Loucy (cell line): Measurements from ENCODE around the gene USP11.

Experiments
- EZH2phosphoT487 ChIP-seq: fragments of 200-600 bp; IDR thresholded peaks from 2 replicates; pipeline ENCODE4 v1.6.1; 2018; ENCODE audit warnings: antibody characterized with exemption, mild to moderate bottlenecking, moderate library complexity, borderline replicate concordance
- TF ChIP-seq, protein P1 (sequence below): fragments of 200-600 bp; sonication (generic); conservative IDR thresholded peaks from 2 replicates; pipeline ENCODE4 v1.5.1; 2014; ENCODE audit warnings: mild to moderate bottlenecking, antibody characterized with exemption, low read length

DNA sequence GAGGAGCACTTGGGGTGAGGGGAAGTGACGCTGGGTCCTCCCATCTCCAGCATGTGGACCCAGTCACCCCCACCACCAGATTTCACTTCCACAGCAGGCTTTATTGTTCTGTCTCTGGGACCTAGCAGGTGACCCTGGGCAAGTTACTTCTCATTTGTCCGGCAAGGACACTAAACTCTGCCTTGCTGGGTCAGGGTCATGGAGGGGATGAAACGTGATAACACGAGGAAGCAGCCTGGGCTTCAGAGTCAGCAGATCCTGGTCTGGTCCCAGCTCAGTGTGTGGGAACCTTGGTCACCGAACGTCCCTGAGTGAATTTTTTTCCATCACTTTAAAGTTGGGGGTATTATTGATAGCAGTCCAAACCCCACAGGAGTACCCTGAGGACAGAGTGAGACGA lies 35.3 kb upstream of the USP11 start:
- TF ChIP-seq, protein P1, sequence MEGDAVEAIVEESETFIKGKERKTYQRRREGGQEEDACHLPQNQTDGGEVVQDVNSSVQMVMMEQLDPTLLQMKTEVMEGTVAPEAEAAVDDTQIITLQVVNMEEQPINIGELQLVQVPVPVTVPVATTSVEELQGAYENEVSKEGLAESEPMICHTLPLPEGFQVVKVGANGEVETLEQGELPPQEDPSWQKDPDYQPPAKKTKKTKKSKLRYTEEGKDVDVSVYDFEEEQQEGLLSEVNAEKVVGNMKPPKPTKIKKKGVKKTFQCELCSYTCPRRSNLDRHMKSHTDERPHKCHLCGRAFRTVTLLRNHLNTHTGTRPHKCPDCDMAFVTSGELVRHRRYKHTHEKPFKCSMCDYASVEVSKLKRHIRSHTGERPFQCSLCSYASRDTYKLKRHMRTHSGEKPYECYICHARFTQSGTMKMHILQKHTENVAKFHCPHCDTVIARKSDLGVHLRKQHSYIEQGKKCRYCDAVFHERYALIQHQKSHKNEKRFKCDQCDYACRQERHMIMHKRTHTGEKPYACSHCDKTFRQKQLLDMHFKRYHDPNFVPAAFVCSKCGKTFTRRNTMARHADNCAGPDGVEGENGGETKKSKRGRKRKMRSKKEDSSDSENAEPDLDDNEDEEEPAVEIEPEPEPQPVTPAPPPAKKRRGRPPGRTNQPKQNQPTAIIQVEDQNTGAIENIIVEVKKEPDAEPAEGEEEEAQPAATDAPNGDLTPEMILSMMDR = no peak
- no peak for TF ChIP-seq EZH2phosphoT487
